ENCODE results near the gene PSMB1.

DNA sequence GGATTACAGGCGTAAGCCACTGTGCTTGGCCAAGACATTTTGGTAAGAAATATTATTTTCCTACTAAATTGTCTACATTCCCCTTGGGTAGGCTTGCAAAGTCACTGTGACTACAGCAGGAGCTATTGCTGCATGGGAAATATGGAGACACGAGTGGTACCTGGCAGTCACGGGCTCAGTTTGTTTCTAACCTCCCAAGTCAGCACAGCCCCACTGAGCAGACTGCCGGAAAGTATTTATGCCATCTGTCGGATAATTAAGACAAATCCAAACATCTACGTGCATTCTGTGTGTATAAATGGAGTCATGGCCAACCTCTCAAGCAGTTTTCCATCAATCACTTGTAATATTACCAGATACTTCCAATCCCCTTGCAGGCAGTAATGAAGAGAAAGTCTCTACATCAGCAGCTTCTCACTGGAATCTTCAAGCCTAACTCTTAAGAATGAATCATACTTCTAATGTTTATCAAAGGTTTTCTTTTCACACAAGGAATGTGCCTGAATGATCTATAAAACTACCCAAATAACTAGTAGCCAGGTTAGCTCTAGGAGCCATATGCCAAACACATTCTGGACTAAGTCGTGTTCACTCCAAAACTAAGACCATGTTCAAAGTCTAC lies 20.1 kb downstream of the PSMB1 start:
- TF ChIP-seq, protein P1, sequence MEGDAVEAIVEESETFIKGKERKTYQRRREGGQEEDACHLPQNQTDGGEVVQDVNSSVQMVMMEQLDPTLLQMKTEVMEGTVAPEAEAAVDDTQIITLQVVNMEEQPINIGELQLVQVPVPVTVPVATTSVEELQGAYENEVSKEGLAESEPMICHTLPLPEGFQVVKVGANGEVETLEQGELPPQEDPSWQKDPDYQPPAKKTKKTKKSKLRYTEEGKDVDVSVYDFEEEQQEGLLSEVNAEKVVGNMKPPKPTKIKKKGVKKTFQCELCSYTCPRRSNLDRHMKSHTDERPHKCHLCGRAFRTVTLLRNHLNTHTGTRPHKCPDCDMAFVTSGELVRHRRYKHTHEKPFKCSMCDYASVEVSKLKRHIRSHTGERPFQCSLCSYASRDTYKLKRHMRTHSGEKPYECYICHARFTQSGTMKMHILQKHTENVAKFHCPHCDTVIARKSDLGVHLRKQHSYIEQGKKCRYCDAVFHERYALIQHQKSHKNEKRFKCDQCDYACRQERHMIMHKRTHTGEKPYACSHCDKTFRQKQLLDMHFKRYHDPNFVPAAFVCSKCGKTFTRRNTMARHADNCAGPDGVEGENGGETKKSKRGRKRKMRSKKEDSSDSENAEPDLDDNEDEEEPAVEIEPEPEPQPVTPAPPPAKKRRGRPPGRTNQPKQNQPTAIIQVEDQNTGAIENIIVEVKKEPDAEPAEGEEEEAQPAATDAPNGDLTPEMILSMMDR (conservative IDR thresholded peaks at IDR 0.05) = no peak
- TF ChIP-seq ZFX (IDR thresholded peaks at IDR 0.05) = no peak

Measured in C4-2B (cell line).